B cell (primary cell): ENCODE measurements around the gene TCF23. TPM values are rescaled to one million over a fixed set of nuclear protein-coding genes. Genes with fewer than 3 reads are reported as not detected.

Experiments used
- ATAC-seq: fragments of 200-7000 bp; cut with Tn5 transposase; one replicate; pipeline ENCODE4 v1.10.0; 2021; ENCODE audit warnings: low read depth, mild to moderate bottlenecking, moderate number of reproducible peaks, moderate library complexity
- CTCF ChIA-PET: fragments of 350-600 bp; sonication (Branson Sonifier 250); formaldehyde crosslinking; loops from one replicate; lab custom pipeline; 2021; ENCODE audit warnings: antibody characterized with exemption, inconsistent platforms; lab: Charles Lee
- POLR2A ChIA-PET: fragments of 350-600 bp; sonication (Branson Sonifier 250); formaldehyde crosslinking; loops from one replicate; lab custom pipeline; 2021; ENCODE audit warnings: antibody characterized with exemption; lab: Charles Lee
- DNase-seq: peaks from one replicate; pipeline ENCODE4 v3.0.0; 2013
- H2AFZ ChIP-seq: 2 replicates; pipeline ENCODE4 v1.6.1; 2012; ENCODE audit warnings: mild to moderate bottlenecking, low read depth, low read length; ENCODE audit not compliant: insufficient read depth, poor library complexity, severe bottlenecking
- H3K27ac ChIP-seq, 2 donors: 1 replicate in 1 of 2; 2 replicates in 1 of 2; pipeline ENCODE4 v1.5.1; 2012 to 2013; ENCODE audit warnings: low read length in 2 of 2, mild to moderate bottlenecking in 2 of 2, moderate library complexity in 1 of 2
- H3K27me3 ChIP-seq, 4 experiments: fragments of 200-600 bp in 1 of 4; sonication (generic) in 1 of 4; replicated peaks in 1 of 4; 1 replicate in 2 of 4; 2 replicates in 2 of 4; pipeline versions ENCODE4 v1.6.1 to v1.7.0; 2013 to 2016; ENCODE audit warnings: low read length in 3 of 4, mild to moderate bottlenecking in 2 of 4, mixed read lengths in 1 of 4, moderate library complexity in 1 of 4; ENCODE audit not compliant: insufficient read depth in 4 of 4, control insufficient read depth in 3 of 4; ENCODE audit errors: control extremely low read depth in 1 of 4
- H3K36me3 ChIP-seq, 2 experiments: replicated peaks in 1 of 2; 1 replicate in 1 of 2; 2 replicates in 1 of 2; pipeline versions ENCODE4 v1.6.1 to v1.7.1; 2013; ENCODE audit warnings: low read length in 1 of 2; ENCODE audit not compliant: insufficient read depth in 2 of 2, control insufficient read depth in 1 of 2; ENCODE audit errors: control extremely low read depth in 1 of 2, extremely low read depth in 1 of 2
- H3K4me1 ChIP-seq, 2 donors: fragments of 200-600 bp in 1 of 2; sonication (generic) in 1 of 2; 1 replicate in 1 of 2; 2 replicates in 1 of 2; pipeline versions ENCODE4 v1.5.1 to v1.6.1; 2013 to 2017; ENCODE audit warnings: low read length in 2 of 2; ENCODE audit not compliant: control insufficient read depth in 2 of 2, insufficient read depth in 2 of 2
- H3K4me2 ChIP-seq: replicated peaks from 2 replicates; pipeline ENCODE3; 2012; ENCODE audit warnings: mild to moderate bottlenecking, low read depth, low read length; ENCODE audit not compliant: poor library complexity, severe bottlenecking
- H3K4me3 ChIP-seq, 5 experiments: fragments of 200-600 bp in 1 of 5; sonication (generic) in 1 of 5; 1 replicate in 3 of 5; 2 replicates in 2 of 5; pipeline versions ENCODE4 v1.5.1 to v1.7.0; 2011 to 2016; ENCODE audit warnings: low read length in 4 of 5, mild to moderate bottlenecking in 4 of 5, low read depth in 2 of 5, control low read depth in 1 of 5, moderate library complexity in 1 of 5; ENCODE audit not compliant: insufficient read depth in 1 of 5; ENCODE audit errors: control extremely low read depth in 1 of 5, extremely low read depth in 1 of 5
- H3K79me2 ChIP-seq: fragments of 200-600 bp; sonication (generic); one replicate; pipeline ENCODE4 v1.6.0; 2016; ENCODE audit warnings: low read length; ENCODE audit not compliant: control insufficient read depth, insufficient read depth
- H3K9ac ChIP-seq: fragments of 200-600 bp; sonication (generic); 2 replicates; pipeline ENCODE4 v1.6.1; 2017; ENCODE audit warnings: mild to moderate bottlenecking, low read length, moderate library complexity
- H3K9me3 ChIP-seq, 3 donors: one replicate each; pipeline versions ENCODE4 v1.6.1 to v1.7.1; 2013; ENCODE audit warnings: low read length in 2 of 3; ENCODE audit not compliant: control insufficient read depth in 2 of 3, insufficient read depth in 1 of 3; ENCODE audit errors: control extremely low read depth in 1 of 3
- H4K20me1 ChIP-seq: 2 replicates; pipeline ENCODE4 v1.6.0; 2012; ENCODE audit warnings: mild to moderate bottlenecking, low read length; ENCODE audit not compliant: insufficient read depth, control insufficient read depth, poor library complexity, severe bottlenecking
- H3K27ac Mint-ChIP-seq: one replicate; pipeline ENCODE4 v1.8.0; 2021; ENCODE audit warnings: mixed read lengths
- H3K27me3 Mint-ChIP-seq: one replicate; pipeline ENCODE4 v1.8.0; 2021; ENCODE audit warnings: mixed read lengths
- H3K4me1 Mint-ChIP-seq: one replicate; pipeline ENCODE4 v1.8.0; 2021; ENCODE audit warnings: mixed read lengths
- H3K4me3 Mint-ChIP-seq: one replicate; pipeline ENCODE4 v1.8.0; 2021; ENCODE audit warnings: mixed read lengths
- H3K9me3 Mint-ChIP-seq: one replicate; pipeline ENCODE4 v1.8.0; 2022; ENCODE audit warnings: mixed read lengths; ENCODE audit not compliant: insufficient read depth
- EZH2 ChIP-seq: IDR thresholded peaks from 2 replicates; pipeline ENCODE4 v1.6.1; 2012; ENCODE audit warnings: borderline replicate concordance, low read depth, mild to moderate bottlenecking, moderate library complexity, low read length; ENCODE audit not compliant: insufficient read depth, poor library complexity, severe bottlenecking
- WGBS: methylation state at CpG from one replicate; pipeline ENCODE4 v1.1.5; 2013; ENCODE audit warnings: missing lambda C conversion rate; ENCODE audit not compliant: insufficient coverage; 5-methylcytosine and 5-hydroxymethylcytosine counted together
- intact Hi-C: fragments of 100-400 bp; cut with micrococcal nuclease; formaldehyde crosslinking; loops from one replicate; pipeline ENCODE4 v1.10.0; 2022
- polyA plus RNA-seq: library from polyadenylated mRNA; depleted of rRNA; stranded (reverse); fragments of >200 nt; gene quantifications from 2 replicates; pipeline ENCODE4 v1.2.3, GENCODE V29; 2012
- total RNA-seq, 2 donors: library from RNA; stranded (reverse); fragments of 120-200 nt in 1 of 2; gene quantifications; 1 replicate in 1 of 2; 2 replicates in 1 of 2; pipeline versions ENCODE4 v1.2.3 to v1.2.4, GENCODE V29; 2013 to 2022
- TF ChIP-seq, protein P1 (sequence below): fragments of 200-600 bp; IDR thresholded peaks from one replicate; pipeline ENCODE4 v1.8.0; 2022; ENCODE audit warnings: antibody characterized with exemption, mild to moderate bottlenecking

Gene TCF23
- total and polyA plus RNA-seq, 2 donors (not counting 1 experiment from before 2014, with no cell fraction given) = 0.10 TPM; not detected in 1

GRCh38 chr2:27131429-27131828, 17.4 kb upstream of the TCF23 start:
- H3K4me3 ChIP-seq = no peak overlapping the region
- H3K4me2 ChIP-seq = no peak overlapping the region
- Mint-ChIP-seq H3K4me3 (peak overlapping the region; percentile 29), H3K27ac (no peak overlapping the region), H3K4me1 (peaks cover 27% of the 10 kb centered on the region), H3K9me3 (no peaks in the 10 kb centered on the region), H3K27me3 (no peaks in the 10 kb centered on the region)
- CTCF ChIA-PET = no interaction called here
- peaks cover 5% of the 10 kb centered on the region for H4K20me1 ChIP-seq
- H3K9ac ChIP-seq = no peak overlapping the region
- TF ChIP-seq, protein P1, sequence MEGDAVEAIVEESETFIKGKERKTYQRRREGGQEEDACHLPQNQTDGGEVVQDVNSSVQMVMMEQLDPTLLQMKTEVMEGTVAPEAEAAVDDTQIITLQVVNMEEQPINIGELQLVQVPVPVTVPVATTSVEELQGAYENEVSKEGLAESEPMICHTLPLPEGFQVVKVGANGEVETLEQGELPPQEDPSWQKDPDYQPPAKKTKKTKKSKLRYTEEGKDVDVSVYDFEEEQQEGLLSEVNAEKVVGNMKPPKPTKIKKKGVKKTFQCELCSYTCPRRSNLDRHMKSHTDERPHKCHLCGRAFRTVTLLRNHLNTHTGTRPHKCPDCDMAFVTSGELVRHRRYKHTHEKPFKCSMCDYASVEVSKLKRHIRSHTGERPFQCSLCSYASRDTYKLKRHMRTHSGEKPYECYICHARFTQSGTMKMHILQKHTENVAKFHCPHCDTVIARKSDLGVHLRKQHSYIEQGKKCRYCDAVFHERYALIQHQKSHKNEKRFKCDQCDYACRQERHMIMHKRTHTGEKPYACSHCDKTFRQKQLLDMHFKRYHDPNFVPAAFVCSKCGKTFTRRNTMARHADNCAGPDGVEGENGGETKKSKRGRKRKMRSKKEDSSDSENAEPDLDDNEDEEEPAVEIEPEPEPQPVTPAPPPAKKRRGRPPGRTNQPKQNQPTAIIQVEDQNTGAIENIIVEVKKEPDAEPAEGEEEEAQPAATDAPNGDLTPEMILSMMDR = no peak
- no peak for TF ChIP-seq EZH2
- peaks cover 0 to 30% of the 10 kb centered on the region in 2 experiments for H3K36me3 ChIP-seq
- no peak overlapping the region for H3K27ac ChIP-seq
- intact Hi-C loops = no loop called here
- no peak for DNase-seq
- peaks cover 17 to 25% of the 10 kb centered on the region in 2 donors for H3K4me1 ChIP-seq
- ATAC-seq = no peak
- H3K9me3 ChIP-seq = no peaks in the 10 kb centered on the region
- no peak overlapping the region for H2AFZ ChIP-seq
- WGBS = 98% methylated on average over 11 of the region's 11 CpGs
- POLR2A ChIA-PET = interaction anchor here (3.4 kb wide), 1 partner anchor 7 kb away, joined by 29 read pairs; the partner anchor contains the start of gene ABHD1
- peaks cover 12% of the 10 kb centered on the region for H3K79me2 ChIP-seq
- H3K27me3 ChIP-seq = no peaks in the 10 kb centered on the region

DNA sequence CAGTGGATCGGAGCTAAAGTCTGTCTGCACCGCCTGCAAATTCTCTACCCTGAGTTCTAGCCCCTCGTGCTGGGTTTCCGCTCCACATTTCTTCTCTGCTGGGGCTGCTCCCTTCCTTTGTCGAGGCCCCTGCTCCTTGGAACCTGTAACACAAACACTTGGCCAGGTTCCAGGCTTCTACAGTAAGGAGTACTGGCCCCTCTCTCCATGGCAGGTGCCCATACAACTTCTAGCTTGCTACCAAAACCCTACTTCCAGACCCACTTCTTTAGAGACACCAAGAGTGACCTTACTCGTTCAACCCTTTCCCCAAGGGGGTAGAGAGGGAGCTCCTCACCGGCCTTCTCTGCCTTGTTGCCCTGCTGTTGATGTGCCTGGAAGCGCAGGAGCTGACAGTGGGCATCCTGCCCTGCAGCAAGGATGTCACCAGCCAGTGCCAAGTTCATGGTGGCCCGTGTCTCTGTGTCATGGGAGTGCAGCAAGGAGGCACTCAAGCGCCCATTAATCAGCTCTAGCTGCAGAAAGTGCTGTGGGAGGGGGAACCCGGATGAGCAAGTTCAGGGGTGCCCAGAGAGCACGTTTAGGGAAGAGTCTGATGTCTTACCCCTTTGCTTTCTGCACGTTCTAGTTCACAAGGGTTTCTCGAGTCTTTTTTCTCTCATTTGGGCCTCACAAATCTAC, 15.5 kb upstream of the TCF23 start:
- Histone ChIP-seq H3K9me3 (no peaks in the 10 kb centered on the region), H3K27me3 (no peaks in the 10 kb centered on the region), H3K4me3 (peak overlapping the region; percentile 62 to 89 (median 78)), H3K4me1 (peaks cover 17 to 25% of the 10 kb centered on the region in 2 donors), H3K36me3 (peaks cover 0 to 30% of the 10 kb centered on the region in 2 experiments), H3K9ac (peak overlapping the region; percentile 88), H3K79me2 (peaks cover 12% of the 10 kb centered on the region), H3K27ac (no peak overlapping the region), H4K20me1 (peaks cover 5% of the 10 kb centered on the region), H3K4me2 (peak overlapping the region; percentile 93), H2AFZ (peak overlapping the region; percentile 92)
- H3K9me3 Mint-ChIP-seq = no peaks in the 10 kb centered on the region
- peak overlapping the region; percentile 96 for H3K4me3 Mint-ChIP-seq
- ATAC-seq (no peak), DNase-seq (no peak)
- TF ChIP-seq, protein P1 = no peak
- no peak for TF ChIP-seq EZH2
- CTCF ChIA-PET = interaction anchor here (0.9 to 2.8 kb wide), 7 partner anchors 9 to 171 kb away, joined by 4 to 19 read pairs (median 5); partner anchors contain the start of genes ABHD1 and AGBL5
- 71% methylated on average over 12 of the region's 14 CpGs for WGBS
- H3K4me1 Mint-ChIP-seq = peaks cover 27% of the 10 kb centered on the region
- POLR2A ChIA-PET = interaction anchor here (0.5 to 3.4 kb wide), 4 partner anchors 9 to 192 kb away, joined by 3 to 29 read pairs (median 5); partner anchors contain the start of genes ABHD1, ATRAID, OST4 and SLC5A6
- H3K27ac Mint-ChIP-seq = peak overlapping the region; percentile 97
- intact Hi-C loops = no loop called here
- H3K27me3 Mint-ChIP-seq = no peaks in the 10 kb centered on the region
